ENCODE measurements around the gene PRPSAP1.

DNA sequence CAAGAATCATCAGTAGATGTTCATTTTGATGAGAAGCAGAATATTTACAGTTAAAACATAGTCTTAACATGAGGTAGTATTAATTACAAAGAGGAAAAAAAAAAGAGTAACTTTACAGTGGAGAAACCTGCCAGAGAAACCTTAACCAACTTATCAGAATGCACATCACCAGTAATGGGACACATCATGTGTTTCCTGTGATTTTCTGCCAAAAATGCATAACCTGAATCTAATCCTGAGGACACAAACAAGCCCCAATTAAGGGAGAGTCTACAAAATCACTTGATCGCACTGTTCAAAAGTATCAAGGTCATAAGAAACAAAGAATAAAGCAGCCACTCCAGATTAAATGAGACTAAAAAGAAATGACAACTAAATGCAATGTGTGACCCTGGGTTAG is 27.4 kb downstream of the PRPSAP1 start:
- TF ChIP-seq, protein P1, sequence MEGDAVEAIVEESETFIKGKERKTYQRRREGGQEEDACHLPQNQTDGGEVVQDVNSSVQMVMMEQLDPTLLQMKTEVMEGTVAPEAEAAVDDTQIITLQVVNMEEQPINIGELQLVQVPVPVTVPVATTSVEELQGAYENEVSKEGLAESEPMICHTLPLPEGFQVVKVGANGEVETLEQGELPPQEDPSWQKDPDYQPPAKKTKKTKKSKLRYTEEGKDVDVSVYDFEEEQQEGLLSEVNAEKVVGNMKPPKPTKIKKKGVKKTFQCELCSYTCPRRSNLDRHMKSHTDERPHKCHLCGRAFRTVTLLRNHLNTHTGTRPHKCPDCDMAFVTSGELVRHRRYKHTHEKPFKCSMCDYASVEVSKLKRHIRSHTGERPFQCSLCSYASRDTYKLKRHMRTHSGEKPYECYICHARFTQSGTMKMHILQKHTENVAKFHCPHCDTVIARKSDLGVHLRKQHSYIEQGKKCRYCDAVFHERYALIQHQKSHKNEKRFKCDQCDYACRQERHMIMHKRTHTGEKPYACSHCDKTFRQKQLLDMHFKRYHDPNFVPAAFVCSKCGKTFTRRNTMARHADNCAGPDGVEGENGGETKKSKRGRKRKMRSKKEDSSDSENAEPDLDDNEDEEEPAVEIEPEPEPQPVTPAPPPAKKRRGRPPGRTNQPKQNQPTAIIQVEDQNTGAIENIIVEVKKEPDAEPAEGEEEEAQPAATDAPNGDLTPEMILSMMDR (IDR thresholded peaks at IDR 0.05): no peak
- TF ChIP-seq POLR2A (IDR thresholded peaks at IDR 0.05): no peak
